ENCODE measurements around the gene ZXDC.

Gene ZXDC

DNA sequence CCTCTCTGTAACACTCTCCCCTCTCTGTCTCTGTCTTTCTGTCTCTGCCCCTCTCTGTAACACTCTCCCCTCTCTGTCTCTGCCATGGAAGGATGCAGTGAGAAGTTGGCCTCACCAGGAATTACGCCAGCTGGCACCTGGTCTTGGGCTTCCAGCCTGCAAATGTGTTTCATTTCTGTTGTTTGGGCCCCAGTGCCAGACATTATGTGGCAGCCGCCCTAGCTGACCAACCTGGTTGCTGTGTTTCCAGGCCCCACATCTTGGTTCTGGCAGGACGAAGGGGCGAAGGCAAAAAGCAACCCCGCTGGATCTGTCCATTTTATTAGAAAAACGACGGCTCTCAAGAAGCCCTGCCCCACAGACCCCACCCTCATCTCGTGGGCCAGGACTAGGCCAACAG lies 5.2 kb upstream of the ZXDC start:
- no peak overlapping the region for H3K4me3 ChIP-seq (ENCODE audit: low read length)
- no peaks in the 10 kb centered on the region for H3K36me3 ChIP-seq (ENCODE audit: control insufficient read depth, low read length)
- H3K27ac ChIP-seq (ENCODE audit: low read depth, low read length), result no peak overlapping the region
- H3F3A ChIP-seq (ENCODE audit: control insufficient read depth, insufficient read depth), result 0 out of 2 replicates have a peak, but pooled peaks cover 2% of the 10 kb centered on the region
- no peaks in the 10 kb centered on the region for H3K27me3 ChIP-seq (ENCODE audit: control insufficient read depth, low read length)
- no peaks in the 10 kb centered on the region for H3K9me2 ChIP-seq (replicated peaks; ENCODE audit: control insufficient read depth, low read length)
- no peaks in the 10 kb centered on the region for H3K9me3 ChIP-seq (ENCODE audit: control insufficient read depth, insufficient read depth, low read length)
- no peak overlapping the region for H3K4me2 ChIP-seq (ENCODE audit: low read length)
- TF ChIP-seq EZH2phosphoT487 (IDR thresholded peaks at IDR 0.05; ENCODE audit: borderline replicate concordance, low read length), result no peak
- no peak for TF ChIP-seq CTCF (IDR thresholded peaks at IDR 0.05; ENCODE audit: low read depth, low read length, poor library complexity, severe bottlenecking)
- no peaks in the 10 kb centered on the region for H4K20me1 ChIP-seq (ENCODE audit: control insufficient read depth, insufficient read depth, low read depth, low read length)
- peaks cover 6% of the 10 kb centered on the region for H3K4me1 ChIP-seq (ENCODE audit: control insufficient read depth, low read length)
- H3K79me2 ChIP-seq (ENCODE audit: control insufficient read depth, low read length), result no peaks in the 10 kb centered on the region

DNA sequence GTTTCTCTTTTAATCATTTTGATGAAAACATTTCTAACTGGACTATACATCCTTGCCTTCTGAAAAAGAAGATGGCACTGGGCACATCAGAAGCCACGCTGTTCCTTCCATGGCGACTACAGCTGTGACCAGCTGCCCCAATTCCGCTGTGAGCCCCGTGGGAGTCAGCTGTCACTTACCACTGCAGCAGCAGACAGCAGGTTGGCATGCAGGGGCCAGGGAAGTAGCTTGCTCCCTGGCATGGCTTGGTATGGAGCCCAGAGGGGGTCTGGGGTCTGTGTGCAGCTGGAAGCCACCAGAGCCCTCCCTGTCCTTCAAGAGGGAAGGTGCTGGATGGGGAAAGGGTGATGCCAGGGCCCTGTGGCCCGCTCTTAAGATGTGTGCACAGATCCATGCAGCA lies 4.5 kb upstream of the ZXDC start:
- H3K4me2 ChIP-seq (ENCODE audit: low read length), result no peak overlapping the region

GRCh38 chr3:126479642-126480041 lies 4.0 kb upstream of the ZXDC start:
- Histone ChIP-seq H3K36me3 (ENCODE audit: control insufficient read depth, low read length) (peaks cover 4% of the 10 kb centered on the region), H3K4me1 (ENCODE audit: control insufficient read depth, low read length) (peaks cover 6% of the 10 kb centered on the region), H3K9me2 (replicated peaks; ENCODE audit: control insufficient read depth, low read length) (no peaks in the 10 kb centered on the region), H3K4me3 (ENCODE audit: low read length) (no peak overlapping the region), H3K27me3 (ENCODE audit: control insufficient read depth, low read length) (no peaks in the 10 kb centered on the region), H3F3A (ENCODE audit: control insufficient read depth, insufficient read depth) (0 out of 2 replicates have a peak, but pooled peaks cover 2% of the 10 kb centered on the region), H3K27ac (ENCODE audit: low read depth, low read length) (no peak overlapping the region), H3K9me3 (ENCODE audit: control insufficient read depth, insufficient read depth, low read length) (no peaks in the 10 kb centered on the region), H3K4me2 (ENCODE audit: low read length) (no peak overlapping the region), H4K20me1 (ENCODE audit: control insufficient read depth, insufficient read depth, low read depth, low read length) (no peaks in the 10 kb centered on the region), H3K79me2 (ENCODE audit: control insufficient read depth, low read length) (peaks cover 5% of the 10 kb centered on the region)
- TF ChIP-seq CTCF (IDR thresholded peaks at IDR 0.05; ENCODE audit: low read depth, low read length, poor library complexity, severe bottlenecking), result no peak
- no peak for TF ChIP-seq EZH2phosphoT487 (IDR thresholded peaks at IDR 0.05; ENCODE audit: borderline replicate concordance, low read length)

More for the DNA sequence above, 4.5 kb upstream of the ZXDC start:
- Histone ChIP-seq H4K20me1 (ENCODE audit: control insufficient read depth, insufficient read depth, low read depth, low read length) (no peaks in the 10 kb centered on the region), H3K36me3 (ENCODE audit: control insufficient read depth, low read length) (no peaks in the 10 kb centered on the region), H3F3A (ENCODE audit: control insufficient read depth, insufficient read depth) (0 out of 2 replicates have a peak, but pooled peaks cover 2% of the 10 kb centered on the region), H3K27me3 (ENCODE audit: control insufficient read depth, low read length) (no peaks in the 10 kb centered on the region), H3K4me3 (ENCODE audit: low read length) (no peak overlapping the region), H3K27ac (ENCODE audit: low read depth, low read length) (no peak overlapping the region), H3K9me3 (ENCODE audit: control insufficient read depth, insufficient read depth, low read length) (no peaks in the 10 kb centered on the region), H3K4me1 (ENCODE audit: control insufficient read depth, low read length) (peaks cover 6% of the 10 kb centered on the region), H3K79me2 (ENCODE audit: control insufficient read depth, low read length) (no peaks in the 10 kb centered on the region; the same call in 1 of the 2 replicates), H3K9me2 (replicated peaks; ENCODE audit: control insufficient read depth, low read length) (no peaks in the 10 kb centered on the region)
- TF ChIP-seq CTCF (IDR thresholded peaks at IDR 0.05; ENCODE audit: low read depth, low read length, poor library complexity, severe bottlenecking) (no peak), EZH2phosphoT487 (IDR thresholded peaks at IDR 0.05; ENCODE audit: borderline replicate concordance, low read length) (no peak)

Data from DOHH2 (cell line).